GM12873 (cell line): ENCODE measurements around the gene PKP1.

ENCODE experiments used
- TF ChIP-seq, protein P1 (sequence below): IDR thresholded peaks from 2 replicates; pipeline ENCODE4 v1.5.1; 2012; ENCODE audit warnings: low read depth, mild to moderate bottlenecking, moderate library complexity, low read length, control low read depth; ENCODE audit not compliant: insufficient read depth; ENCODE audit errors: missing control alignments

Gene PKP1

DNA sequence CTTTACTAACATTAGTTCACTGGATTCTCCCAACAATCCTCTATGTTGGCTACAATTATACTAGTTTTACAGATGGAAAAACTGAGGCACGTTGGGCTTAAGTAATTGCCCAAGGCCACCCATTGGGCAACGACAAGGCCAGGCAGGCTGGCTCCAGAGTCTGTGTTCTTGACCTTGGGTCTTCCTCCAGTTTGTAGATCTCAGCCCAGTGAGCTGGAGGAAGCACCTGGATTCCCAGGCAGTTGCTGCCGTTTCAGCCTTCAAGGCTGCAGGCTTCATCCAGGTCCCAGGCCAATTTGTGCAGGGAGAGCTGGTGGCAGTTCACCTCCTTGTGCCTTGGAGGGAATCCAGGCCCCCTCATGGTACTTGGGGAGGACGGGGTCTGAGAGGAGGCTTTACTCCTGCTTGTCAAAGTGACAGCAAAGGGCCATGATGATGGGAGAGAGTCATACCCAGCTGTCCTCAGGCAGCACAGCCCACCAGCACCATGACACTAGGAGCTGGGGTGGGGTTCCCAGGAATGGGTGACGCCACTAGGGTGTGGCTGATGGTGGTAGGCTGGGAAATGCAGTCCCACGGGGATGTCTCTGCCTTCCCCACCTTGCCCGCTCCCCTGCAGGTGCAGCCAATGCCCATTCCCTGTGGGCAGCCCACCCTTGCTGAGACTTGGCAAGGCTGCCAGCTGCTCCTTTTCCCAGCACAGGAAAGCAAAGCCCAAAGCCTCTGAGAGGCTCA is 27.1 kb downstream of the PKP1 start:
- TF ChIP-seq, protein P1, sequence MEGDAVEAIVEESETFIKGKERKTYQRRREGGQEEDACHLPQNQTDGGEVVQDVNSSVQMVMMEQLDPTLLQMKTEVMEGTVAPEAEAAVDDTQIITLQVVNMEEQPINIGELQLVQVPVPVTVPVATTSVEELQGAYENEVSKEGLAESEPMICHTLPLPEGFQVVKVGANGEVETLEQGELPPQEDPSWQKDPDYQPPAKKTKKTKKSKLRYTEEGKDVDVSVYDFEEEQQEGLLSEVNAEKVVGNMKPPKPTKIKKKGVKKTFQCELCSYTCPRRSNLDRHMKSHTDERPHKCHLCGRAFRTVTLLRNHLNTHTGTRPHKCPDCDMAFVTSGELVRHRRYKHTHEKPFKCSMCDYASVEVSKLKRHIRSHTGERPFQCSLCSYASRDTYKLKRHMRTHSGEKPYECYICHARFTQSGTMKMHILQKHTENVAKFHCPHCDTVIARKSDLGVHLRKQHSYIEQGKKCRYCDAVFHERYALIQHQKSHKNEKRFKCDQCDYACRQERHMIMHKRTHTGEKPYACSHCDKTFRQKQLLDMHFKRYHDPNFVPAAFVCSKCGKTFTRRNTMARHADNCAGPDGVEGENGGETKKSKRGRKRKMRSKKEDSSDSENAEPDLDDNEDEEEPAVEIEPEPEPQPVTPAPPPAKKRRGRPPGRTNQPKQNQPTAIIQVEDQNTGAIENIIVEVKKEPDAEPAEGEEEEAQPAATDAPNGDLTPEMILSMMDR = no peak

DNA sequence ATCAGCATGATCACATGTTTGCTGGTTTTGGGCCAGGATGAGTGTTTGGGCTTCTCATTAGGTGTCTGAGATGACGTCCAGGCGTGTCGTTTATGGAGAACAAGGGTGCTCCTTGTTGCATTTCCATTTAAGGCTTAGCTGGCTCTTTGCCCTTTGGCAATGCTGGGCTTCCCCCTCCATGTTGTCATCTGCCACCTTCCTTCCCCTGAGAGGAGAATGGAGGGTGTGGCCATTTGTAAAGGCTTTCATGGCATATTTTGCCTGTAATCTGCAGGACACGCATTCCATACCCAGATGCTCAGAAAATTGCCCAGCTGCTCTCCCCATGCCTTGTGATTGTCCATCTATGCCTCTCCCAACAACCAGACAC is 27.7 kb downstream of the PKP1 start:
- TF ChIP-seq, protein P1 = no peak

DNA sequence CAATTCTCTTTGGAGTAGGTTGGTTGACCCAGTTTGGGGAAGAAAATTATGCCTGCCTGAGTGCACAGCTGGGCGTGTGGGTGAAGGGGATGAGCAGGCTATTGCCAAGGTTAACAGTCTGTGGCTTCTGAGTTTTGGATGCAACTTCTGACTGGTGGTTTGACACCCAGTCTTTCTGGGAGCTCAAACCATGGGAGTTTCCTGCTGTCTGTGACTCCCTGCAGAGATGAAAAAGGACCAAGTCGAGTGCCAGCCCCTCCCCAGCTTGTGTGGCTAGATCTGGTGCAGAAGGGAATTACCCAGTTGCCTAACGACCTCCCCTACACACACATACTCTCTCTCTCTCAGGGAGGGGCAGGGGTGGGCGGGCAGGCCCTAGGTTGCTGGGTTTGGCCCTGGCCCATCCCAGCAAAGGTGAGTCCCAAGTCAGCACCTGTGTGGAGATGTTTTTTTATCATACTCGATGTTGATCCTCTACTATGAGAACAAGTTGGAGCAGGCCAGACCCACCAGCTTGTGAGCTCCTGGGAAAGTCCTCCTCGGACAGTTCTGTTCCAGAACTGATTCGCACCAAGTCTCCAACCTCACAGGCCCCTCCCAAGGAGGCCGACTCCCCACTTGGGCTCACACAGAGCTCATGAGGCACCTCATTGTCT is 28.2 kb downstream of the PKP1 start:
- TF ChIP-seq, protein P1 = no peak

DNA sequence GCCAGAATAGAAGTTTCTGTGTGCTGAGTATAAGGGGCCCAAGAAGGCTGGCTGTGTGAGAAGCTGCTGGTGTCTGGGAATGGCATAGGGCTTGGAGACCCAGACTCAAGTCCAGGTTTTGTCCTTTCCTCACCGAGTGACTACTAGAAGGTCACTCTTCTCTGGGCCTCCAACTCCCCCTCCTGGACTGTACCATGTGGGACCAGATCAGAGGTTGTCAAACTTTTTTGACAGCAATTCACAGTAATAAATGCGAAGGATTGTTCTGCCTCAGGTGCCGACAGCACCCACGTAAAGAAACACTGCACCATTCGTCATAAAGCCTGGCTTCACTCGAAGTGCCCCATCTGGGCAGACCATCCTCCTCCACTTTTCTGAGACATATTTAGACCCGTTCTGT is 29.0 kb downstream of the PKP1 start:
- TF ChIP-seq, protein P1 = no peak

DNA sequence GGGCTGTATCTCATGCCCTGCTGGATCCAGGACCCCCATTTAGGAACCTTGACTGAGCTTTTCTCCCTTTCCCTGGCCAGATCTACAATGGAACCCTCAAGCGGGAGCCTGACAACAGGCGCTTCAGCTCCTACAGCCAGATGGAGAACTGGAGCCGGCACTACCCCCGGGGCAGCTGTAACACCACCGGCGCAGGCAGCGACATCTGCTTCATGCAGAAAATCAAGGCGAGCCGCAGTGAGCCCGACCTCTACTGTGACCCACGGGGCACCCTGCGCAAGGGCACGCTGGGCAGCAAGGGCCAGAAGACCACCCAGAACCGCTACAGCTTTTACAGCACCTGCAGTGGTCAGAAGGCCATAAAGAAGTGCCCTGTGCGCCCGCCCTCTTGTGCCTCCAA is 29.8 kb downstream of the PKP1 start:
- TF ChIP-seq, protein P1 = no peak

DNA sequence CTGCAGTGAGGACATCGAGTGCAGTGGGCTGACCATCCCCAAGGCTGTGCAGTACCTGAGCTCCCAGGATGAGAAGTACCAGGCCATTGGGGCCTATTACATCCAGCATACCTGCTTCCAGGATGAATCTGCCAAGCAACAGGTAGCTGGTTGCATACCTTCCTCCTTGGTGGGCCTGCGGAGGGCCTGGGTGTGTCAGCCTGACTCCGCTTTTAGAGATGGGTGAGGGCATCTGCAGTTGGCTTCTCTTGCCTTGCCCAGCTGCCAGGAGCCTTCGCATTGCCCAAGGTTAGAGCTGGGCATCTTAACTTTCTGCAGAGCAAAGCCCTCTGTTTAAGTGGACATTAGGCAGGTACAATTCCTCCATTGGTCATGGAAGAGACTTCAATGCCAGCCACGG is 33.2 kb downstream of the PKP1 start:
- TF ChIP-seq, protein P1 = no peak

DNA sequence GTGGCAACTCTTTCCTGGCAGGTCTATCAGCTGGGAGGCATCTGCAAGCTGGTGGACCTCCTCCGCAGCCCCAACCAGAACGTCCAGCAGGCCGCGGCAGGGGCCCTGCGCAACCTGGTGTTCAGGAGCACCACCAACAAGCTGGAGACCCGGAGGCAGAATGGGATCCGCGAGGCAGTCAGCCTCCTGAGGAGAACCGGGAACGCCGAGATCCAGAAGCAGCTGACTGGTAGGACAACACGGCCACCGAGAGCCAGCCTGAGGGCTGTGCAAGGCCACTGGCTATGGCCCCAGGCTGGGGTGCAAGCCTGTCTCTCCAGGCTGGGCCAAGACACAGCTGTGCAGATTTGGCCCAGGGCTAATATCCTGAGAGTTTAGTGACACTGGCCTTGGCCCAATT is 34.2 kb downstream of the PKP1 start:
- TF ChIP-seq, protein P1 = no peak
